Activated CD4-positive, alpha-beta T cell treated with anti-CD3 and anti-CD28 coated beads, Interleukin-2, amount 50 U/mL, for 4 hours (primary cell): ENCODE data around the gene BEND6.

Source experiments
- DNase-seq, 2 experiments: peaks; one replicate each; pipeline ENCODE4 v3.0.0-alpha.2; 2020

The BEND6 gene

GRCh38 chr6:56954403-56955170, at the start of gene BEND6:
BEND6 (plus strand) TSS chr6:56955107; CDS start chr6:56981811, 26,704 bp downstream.
- peak in 1 of 2 experiments; percentile 10 for DNase-seq

GRCh38 chr6:56905378-56905777, 49.5 kb upstream of the BEND6 start:
- DNase-seq = no peak

GRCh38 chr6:56906752-56907151, 48.2 kb upstream of the BEND6 start:
- no peak for DNase-seq

GRCh38 chr6:56909115-56909907, 45.6 kb upstream of the BEND6 start:
- no peak for DNase-seq

- DNase-seq = no peak
These were observed 43.1 kb upstream of the BEND6 start for GRCh38 chr6:56911847-56912246.

GRCh38 chr6:56913285-56914074, 41.4 kb upstream of the BEND6 start:
- no peak for DNase-seq

GRCh38 chr6:56914798-56915658, 39.9 kb upstream of the BEND6 start:
- DNase-seq = no peak

GRCh38 chr6:56915832-56916231, 39.1 kb upstream of the BEND6 start:
- DNase-seq = no peak

GRCh38 chr6:56916849-56917551, 37.9 kb upstream of the BEND6 start:
- no peak for DNase-seq

- DNase-seq = no peak
These were observed 32.3 kb upstream of the BEND6 start for GRCh38 chr6:56922645-56923044.

GRCh38 chr6:56923565-56923964, 31.3 kb upstream of the BEND6 start:
- DNase-seq = no peak

- DNase-seq = no peak
These were observed 27.1 kb upstream of the BEND6 start for GRCh38 chr6:56927538-56928453.

- DNase-seq = no peak
These were observed 24.1 kb upstream of the BEND6 start for GRCh38 chr6:56930846-56931245.

GRCh38 chr6:56932910-56933477, 21.9 kb upstream of the BEND6 start:
- DNase-seq = no peak

GRCh38 chr6:56933650-56934049, 21.3 kb upstream of the BEND6 start:
- DNase-seq = no peak

- no peak for DNase-seq
These were observed 20.0 kb upstream of the BEND6 start for GRCh38 chr6:56934876-56935275.

GRCh38 chr6:56936466-56936865, 18.4 kb upstream of the BEND6 start:
- DNase-seq = no peak

GRCh38 chr6:56938649-56939191, 16.2 kb upstream of the BEND6 start:
- DNase-seq = no peak

- no peak for DNase-seq
These were observed 14.4 kb upstream of the BEND6 start for GRCh38 chr6:56940463-56940862.

GRCh38 chr6:56940977-56941376, 13.9 kb upstream of the BEND6 start:
- DNase-seq = no peak
